Erythroblast (primary cell): ENCODE results near the gene SLC38A11.

Experiments used
- GATA1 ChIP-seq: IDR thresholded peaks from 2 replicates; pipeline ENCODE4 v1.6.1; 2011; ENCODE audit warnings: low read depth, mild to moderate bottlenecking, control low read depth, low read length, moderate library complexity
- POLR2A ChIP-seq: IDR thresholded peaks from 2 replicates; pipeline ENCODE4 v1.6.1; 2011; ENCODE audit warnings: mild to moderate bottlenecking, low read length

DNA sequence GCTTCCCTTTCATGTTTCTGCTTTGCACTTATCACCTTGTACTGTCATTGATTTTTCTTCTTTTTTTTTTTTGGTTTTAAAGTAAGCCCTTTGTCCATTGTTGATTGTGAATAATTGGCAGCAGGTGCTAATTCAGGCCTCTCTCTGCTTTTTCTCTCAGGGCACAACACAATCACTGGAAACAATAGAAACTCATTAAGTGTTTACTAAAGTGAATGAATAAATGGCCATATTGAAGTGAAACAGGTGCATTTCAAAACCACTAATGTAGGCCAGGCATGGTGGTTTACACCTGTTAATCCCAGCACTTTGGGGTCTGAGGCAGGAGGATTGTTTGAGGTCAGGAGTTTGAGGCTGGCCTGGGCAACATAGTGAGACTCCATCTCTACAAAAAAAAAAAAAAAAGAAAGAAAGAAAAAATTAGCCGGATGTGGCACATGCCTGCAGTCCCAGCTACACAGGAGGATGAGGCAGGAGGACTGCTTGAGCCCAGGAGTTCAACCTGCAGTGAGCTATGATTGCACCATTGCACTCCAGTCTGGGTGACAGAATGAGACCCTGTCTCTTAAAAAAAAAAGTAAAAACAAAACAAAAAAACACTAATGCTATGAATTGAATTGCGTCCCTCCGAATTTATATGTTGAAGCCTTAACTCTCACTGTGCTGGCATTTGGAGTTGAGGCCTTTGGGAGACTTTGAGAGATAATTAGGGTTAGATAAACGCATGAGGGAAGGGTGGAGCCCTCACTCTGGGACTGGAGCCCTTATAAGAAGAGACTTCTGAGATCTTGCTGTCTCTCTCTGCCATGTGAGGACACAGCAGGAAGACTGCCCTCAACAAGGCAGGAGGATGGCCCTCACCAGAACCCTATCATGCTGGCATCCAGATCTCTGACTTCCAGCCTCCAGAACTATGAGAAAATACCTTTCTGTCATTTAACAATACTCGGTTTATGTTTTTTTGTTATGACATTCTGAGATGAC lies 19.9 kb downstream of the SLC38A11 start:
- TF ChIP-seq POLR2A (no peak), GATA1 (no peak)
